Measurements from ENCODE around the gene C6orf132. TPM values are rescaled to one million over a fixed set of nuclear protein-coding genes. Genes with fewer than 3 reads are reported as not detected.

The C6orf132 gene
- total and polyA plus RNA-seq, 2 experiments from 2014 or later = 3.2 to 5.2 TPM

GRCh38 chr6:42068173-42068572 lies 74.2 kb downstream of the C6orf132 start:
- H3K9ac ChIP-seq = no peak overlapping the region
- no peaks in the 10 kb centered on the region for H3K9me3 ChIP-seq (ENCODE audit: low read depth)
- H3K27me3 ChIP-seq (replicated peaks; ENCODE audit: insufficient read depth) = no peaks in the 10 kb centered on the region
- no peaks in the 10 kb centered on the region for H3K4me1 ChIP-seq (ENCODE audit: insufficient read depth)
- no peak overlapping the region for H2AFZ ChIP-seq
- in situ Hi-C loops (cut with MboI) = no loop called here
- 98 to 99% methylated on average over 7 of the region's 7 CpGs for WGBS, 2 experiments (ENCODE audit: low coverage in 1 of 2, low lambda C conversion rate in 2 of 2, missing lambda C conversion rate in 2 of 2)
- no peak overlapping the region for H3K4me2 ChIP-seq (ENCODE audit: unreplicated experiment)
- no peak overlapping the region for H3K4me3 ChIP-seq
- no peaks in the 10 kb centered on the region for H3F3A ChIP-seq (ENCODE audit: insufficient read depth)
- TF ChIP-seq EZH2phosphoT487 (IDR thresholded peaks at IDR 0.05; ENCODE audit: insufficient read depth, low read depth) = no peak
- no peak for TF ChIP-seq EZH2 (IDR thresholded peaks at IDR 0.05; ENCODE audit: insufficient read depth, poor library complexity, severe bottlenecking)
- no peak for DNase-seq
- peaks cover 20% of the 10 kb centered on the region; the same call in 1 of the 2 replicates for H3K36me3 ChIP-seq (ENCODE audit: low read depth)
- H3K27ac ChIP-seq = no peak overlapping the region
- H3K9me2 ChIP-seq (ENCODE audit: insufficient read depth) = no peaks in the 10 kb centered on the region
- H4K20me1 ChIP-seq (ENCODE audit: insufficient read depth) = no peaks in the 10 kb centered on the region
- no peaks in the 10 kb centered on the region for H3K79me2 ChIP-seq (ENCODE audit: insufficient read depth)

DNA sequence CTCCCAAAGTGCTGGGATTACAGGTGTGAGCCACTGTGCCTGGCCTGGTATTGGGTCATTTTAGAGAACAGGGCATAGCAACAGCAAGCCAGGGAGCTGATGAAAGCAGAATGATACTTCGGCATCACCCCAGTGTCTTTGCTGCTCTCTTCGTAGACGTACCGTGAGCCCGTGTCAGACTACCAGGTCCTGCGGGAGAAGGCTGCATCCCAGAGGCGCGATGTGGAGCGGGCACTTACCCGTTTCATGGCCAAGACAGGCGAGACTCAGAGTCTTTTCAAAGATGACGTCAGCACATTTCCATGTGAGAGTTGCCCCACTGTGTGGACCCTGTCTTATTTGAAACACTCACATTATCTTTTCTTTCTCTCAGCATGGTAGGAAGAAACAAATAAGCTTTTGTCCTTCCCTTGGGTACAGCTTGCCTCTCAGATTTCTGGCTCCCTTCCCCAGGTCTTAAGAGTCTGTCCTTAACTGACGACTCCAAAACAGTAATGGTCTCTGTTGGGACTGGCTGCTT lies 76.2 kb downstream of the C6orf132 start:
- TF ChIP-seq EZH2phosphoT487 (IDR thresholded peaks at IDR 0.05; ENCODE audit: insufficient read depth, low read depth) = no peak
- TF ChIP-seq EZH2 (IDR thresholded peaks at IDR 0.05; ENCODE audit: insufficient read depth, poor library complexity, severe bottlenecking) = no peak
- no peaks in the 10 kb centered on the region for H3K4me1 ChIP-seq (ENCODE audit: insufficient read depth)
- H3K9ac ChIP-seq = no peak overlapping the region
- no peak overlapping the region for H3K27ac ChIP-seq
- H4K20me1 ChIP-seq (ENCODE audit: insufficient read depth) = no peaks in the 10 kb centered on the region
- no peak overlapping the region for H3K4me3 ChIP-seq
- H3K9me2 ChIP-seq (ENCODE audit: insufficient read depth) = no peaks in the 10 kb centered on the region
- no peak overlapping the region for H3K4me2 ChIP-seq (ENCODE audit: unreplicated experiment)
- no peak overlapping the region for H2AFZ ChIP-seq
- peaks cover 21% of the 10 kb centered on the region for H3K36me3 ChIP-seq (ENCODE audit: low read depth)
- H3F3A ChIP-seq (ENCODE audit: insufficient read depth) = no peaks in the 10 kb centered on the region
- no peak for DNase-seq
- H3K9me3 ChIP-seq (ENCODE audit: low read depth) = no peaks in the 10 kb centered on the region
- no peaks in the 10 kb centered on the region for H3K79me2 ChIP-seq (ENCODE audit: insufficient read depth)
- 94 to 96% methylated on average over 13 of the region's 13 CpGs for WGBS, 2 experiments (ENCODE audit: low coverage in 1 of 2, low lambda C conversion rate in 2 of 2, missing lambda C conversion rate in 2 of 2)
- in situ Hi-C loops (cut with MboI) = no loop called here
- H3K27me3 ChIP-seq (replicated peaks; ENCODE audit: insufficient read depth) = no peaks in the 10 kb centered on the region

DNA sequence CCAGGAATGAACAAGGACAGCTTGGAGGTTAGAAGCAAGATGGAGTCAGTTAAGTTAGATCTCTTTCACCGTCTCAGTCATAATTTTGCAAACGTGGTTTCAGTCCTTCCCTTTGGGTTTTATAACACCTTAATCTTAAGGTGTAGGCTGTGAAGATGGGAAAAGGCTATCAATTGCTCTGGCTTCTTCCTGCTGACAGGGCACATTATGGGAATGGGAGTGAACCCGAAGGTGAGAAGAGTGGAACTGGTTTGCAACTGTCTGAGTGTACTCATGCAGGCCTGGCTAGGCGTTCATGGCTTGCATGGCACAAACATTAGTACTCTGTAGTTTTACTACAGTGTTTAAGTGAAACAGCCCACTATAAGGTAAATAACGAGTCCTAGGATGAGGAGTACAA lies 82.7 kb downstream of the C6orf132 start:
- H3K9me3 ChIP-seq (ENCODE audit: low read depth) = no peaks in the 10 kb centered on the region
- in situ Hi-C loops (cut with MboI) = no loop called here
- H3K4me1 ChIP-seq (ENCODE audit: insufficient read depth) = no peaks in the 10 kb centered on the region
- no peaks in the 10 kb centered on the region for H4K20me1 ChIP-seq (ENCODE audit: insufficient read depth)
- 95 to 98% methylated on average over 5 of the region's 5 CpGs for WGBS, 2 experiments (ENCODE audit: low coverage in 1 of 2, low lambda C conversion rate in 2 of 2, missing lambda C conversion rate in 2 of 2)
- H3K27ac ChIP-seq = no peak overlapping the region
- peaks cover 60% of the 10 kb centered on the region for H3K36me3 ChIP-seq (ENCODE audit: low read depth)
- H3K4me2 ChIP-seq (ENCODE audit: unreplicated experiment) = no peak overlapping the region
- no peaks in the 10 kb centered on the region for H3K9me2 ChIP-seq (ENCODE audit: insufficient read depth)
- no peaks in the 10 kb centered on the region for H3K27me3 ChIP-seq (replicated peaks; ENCODE audit: insufficient read depth)
- H3K9ac ChIP-seq = no peak overlapping the region
- H3F3A ChIP-seq (ENCODE audit: insufficient read depth) = no peaks in the 10 kb centered on the region
- H3K4me3 ChIP-seq = no peak overlapping the region
- no peak overlapping the region for H2AFZ ChIP-seq
- no peak for DNase-seq
- TF ChIP-seq EZH2 (IDR thresholded peaks at IDR 0.05; ENCODE audit: insufficient read depth, poor library complexity, severe bottlenecking) (no peak), EZH2phosphoT487 (IDR thresholded peaks at IDR 0.05; ENCODE audit: insufficient read depth, low read depth) (no peak)
- no peaks in the 10 kb centered on the region for H3K79me2 ChIP-seq (ENCODE audit: insufficient read depth)

- TF ChIP-seq EZH2phosphoT487 (IDR thresholded peaks at IDR 0.05; ENCODE audit: insufficient read depth, low read depth) = no peak
- no peak for TF ChIP-seq EZH2 (IDR thresholded peaks at IDR 0.05; ENCODE audit: insufficient read depth, poor library complexity, severe bottlenecking)
- in situ Hi-C loops (cut with MboI) = no loop called here
- no peak overlapping the region for H3K4me2 ChIP-seq (ENCODE audit: unreplicated experiment)
- no peaks in the 10 kb centered on the region for H3K27me3 ChIP-seq (replicated peaks; ENCODE audit: insufficient read depth)
- H3K9ac ChIP-seq = no peak overlapping the region
- H4K20me1 ChIP-seq (ENCODE audit: insufficient read depth) = no peaks in the 10 kb centered on the region
- no peaks in the 10 kb centered on the region for H3K9me3 ChIP-seq (ENCODE audit: low read depth)
- H2AFZ ChIP-seq = no peak overlapping the region
- H3K79me2 ChIP-seq (ENCODE audit: insufficient read depth) = peaks cover 17% of the 10 kb centered on the region
- H3F3A ChIP-seq (ENCODE audit: insufficient read depth) = no peaks in the 10 kb centered on the region
- peaks cover 27% of the 10 kb centered on the region for H3K36me3 ChIP-seq (ENCODE audit: low read depth)
- no peak overlapping the region for H3K4me3 ChIP-seq
- no peaks in the 10 kb centered on the region for H3K4me1 ChIP-seq (ENCODE audit: insufficient read depth)
- H3K27ac ChIP-seq = no peak overlapping the region
- no peak for DNase-seq
- H3K9me2 ChIP-seq (ENCODE audit: insufficient read depth) = no peaks in the 10 kb centered on the region
Measured at GRCh38 chr6:42053601-42054000, 88.8 kb downstream of the C6orf132 start.

DNA sequence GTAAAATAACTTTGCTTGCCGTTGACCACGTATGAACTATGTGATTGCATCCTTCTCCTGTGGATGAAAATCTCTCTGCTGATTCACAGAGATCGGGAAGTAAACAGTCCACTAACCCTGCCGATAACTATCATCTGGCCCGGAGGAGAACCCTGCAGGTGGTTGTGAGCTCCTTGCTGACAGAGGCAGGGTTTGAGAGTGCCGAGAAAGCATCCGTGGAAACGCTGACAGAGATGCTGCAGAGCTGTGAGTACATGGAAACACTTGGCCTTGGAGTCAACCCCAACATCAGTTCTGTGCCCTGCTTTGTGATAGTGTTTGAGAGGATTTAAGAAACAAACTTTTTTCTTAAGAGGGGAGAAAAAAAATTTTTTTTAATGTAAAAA lies 91.2 kb downstream of the C6orf132 start:
- 21 to 23% methylated on average over 8 of the region's 8 CpGs for WGBS, 2 experiments (ENCODE audit: low coverage in 1 of 2, low lambda C conversion rate in 2 of 2, missing lambda C conversion rate in 2 of 2)
- Histone ChIP-seq H3K9me2 (ENCODE audit: insufficient read depth) (no peaks in the 10 kb centered on the region), H3K36me3 (ENCODE audit: low read depth) (peaks cover 11% of the 10 kb centered on the region; the same call in 1 of the 2 replicates), H3K4me1 (ENCODE audit: insufficient read depth) (no peaks in the 10 kb centered on the region), H3K27ac (peak overlapping the region; percentile 84), H3K4me3 (peak overlapping the region; percentile 88), H3F3A (ENCODE audit: insufficient read depth) (no peaks in the 10 kb centered on the region; the same call in 1 of the 2 replicates), H3K4me2 (ENCODE audit: unreplicated experiment) (peak overlapping the region; percentile 86), H3K9me3 (ENCODE audit: low read depth) (no peaks in the 10 kb centered on the region), H2AFZ (peak overlapping the region; percentile 89), H4K20me1 (ENCODE audit: insufficient read depth) (no peaks in the 10 kb centered on the region), H3K9ac (peak overlapping the region; percentile 87), H3K79me2 (ENCODE audit: insufficient read depth) (peaks cover 17% of the 10 kb centered on the region), H3K27me3 (replicated peaks; ENCODE audit: insufficient read depth) (no peaks in the 10 kb centered on the region)
- in situ Hi-C loops (cut with MboI) = no loop called here
- peak; percentile 42 for DNase-seq
- TF ChIP-seq EZH2phosphoT487 (IDR thresholded peaks at IDR 0.05; ENCODE audit: insufficient read depth, low read depth) = no peak
- TF ChIP-seq EZH2 (IDR thresholded peaks at IDR 0.05; ENCODE audit: insufficient read depth, poor library complexity, severe bottlenecking) = no peak

Other genes with a start within 250 kb of the C6orf132 start
- gene USP49, start 247.2 kb downstream of the C6orf132 start, total RNA-seq (2014; rRNA removed; shearing (Covaris generic)) = 0.97 and 2.4 TPM in 2 replicates
- gene USP49, start 247.2 kb downstream of the C6orf132 start, polyA plus RNA-seq (2016; fragmentation: Nextera tagmentation; extraction: Ambion mirVana) = 0.70 and 1.2 TPM in 2 replicates
- gene MED20, start 221.5 kb downstream of the C6orf132 start, total RNA-seq (2014; rRNA removed; shearing (Covaris generic)) = 21.0 and 30.6 TPM in 2 replicates
- gene MED20, start 221.5 kb downstream of the C6orf132 start, polyA plus RNA-seq (2016; fragmentation: Nextera tagmentation; extraction: Ambion mirVana) = 24.2 and 25.5 TPM in 2 replicates
- gene BYSL, start 221.1 kb downstream of the C6orf132 start, total RNA-seq (2014; rRNA removed; shearing (Covaris generic)) = 11.0 and 12.3 TPM in 2 replicates
- 28.0 and 30.2 TPM in 2 replicates for gene BYSL, start 221.1 kb downstream of the C6orf132 start, polyA plus RNA-seq (2016; fragmentation: Nextera tagmentation; extraction: Ambion mirVana)
- 47.8 and 48.1 TPM in 2 replicates for gene CCND3, start 200.8 kb downstream of the C6orf132 start, total RNA-seq (2014; rRNA removed; shearing (Covaris generic))
- gene CCND3, start 200.8 kb downstream of the C6orf132 start, polyA plus RNA-seq (2016; fragmentation: Nextera tagmentation; extraction: Ambion mirVana) = 70.7 and 73.6 TPM in 2 replicates
- 8.6 and 17.2 TPM in 2 replicates for gene TAF8, start 92.1 kb downstream of the C6orf132 start, total RNA-seq (2014; rRNA removed; shearing (Covaris generic))
- 6.9 and 7.4 TPM in 2 replicates for gene TAF8, start 92.1 kb downstream of the C6orf132 start, polyA plus RNA-seq (2016; fragmentation: Nextera tagmentation; extraction: Ambion mirVana)
- not detected in 2 replicates for gene GUCA1A, start 30.7 kb upstream of the C6orf132 start, total RNA-seq (2014; rRNA removed; shearing (Covaris generic))
- not detected in 2 replicates for gene GUCA1A, start 30.7 kb upstream of the C6orf132 start, polyA plus RNA-seq (2016; fragmentation: Nextera tagmentation; extraction: Ambion mirVana)
- 0.22 and 1.3 TPM in 2 replicates for gene GUCA1B, start 52.3 kb upstream of the C6orf132 start, total RNA-seq (2014; rRNA removed; shearing (Covaris generic))
- gene GUCA1B, start 52.3 kb upstream of the C6orf132 start, polyA plus RNA-seq (2016; fragmentation: Nextera tagmentation; extraction: Ambion mirVana) = not detected in 2 replicates
- gene MRPS10, start 75.2 kb upstream of the C6orf132 start, total RNA-seq (2014; rRNA removed; shearing (Covaris generic)) = 79.8 and 82.1 TPM in 2 replicates
- gene MRPS10, start 75.2 kb upstream of the C6orf132 start, polyA plus RNA-seq (2016; fragmentation: Nextera tagmentation; extraction: Ambion mirVana) = 60.6 and 65.1 TPM in 2 replicates

All from GM23248 (cell line).